A549 (cell line): ENCODE results near the gene SPAG6. TPM values are rescaled to one million over a fixed set of nuclear protein-coding genes. Genes with fewer than 3 reads are reported as not detected.

Experiments
- ATAC-seq, 2 experiments: fragments of 200-7000 bp in 1 of 2; fragments of >200 bp in 1 of 2; cut with Nextera tagmentation in 1 of 2; cut with Tn5 transposase in 1 of 2; 3 replicates each; pipeline versions ENCODE4 v1.8.0 to v1.9.1; 2018 to 2020; ENCODE audit warnings: mild to moderate bottlenecking in 1 of 2, moderate library complexity in 1 of 2
- CTCF ChIA-PET: fragments of 300-600 bp; sonication (Branson Sonifier 250); formaldehyde crosslinking; extraction: SDS; loops from one replicate; lab custom pipeline; 2021; ENCODE audit warnings: antibody characterized with exemption, inconsistent platforms; lab: Yijun Ruan, JAX
- POLR2A ChIA-PET: fragments of 350-600 bp; formaldehyde crosslinking; extraction: SDS; loops from one replicate; lab custom pipeline; 2021; ENCODE audit warnings: antibody characterized with exemption, inconsistent platforms; lab: Yijun Ruan, JAX
- DNase-seq, 2 experiments: peaks; one replicate each; pipeline versions ENCODE4 v3.0.0 to v3.0.0-alpha.2; 2011 to 2016; ENCODE audit warnings: low read depth in 1 of 2, low spot score in 1 of 2
- FAIRE-seq: peaks from 2 replicates; lab custom pipeline; 2011; peaks lifted over from hg19 to GRCh38; lab: Jason Lieb, UNC
- H3K27ac ChIP-seq, 2 experiments: fragments of >200 bp; sonication (Bioruptor Twin); formaldehyde crosslinking; 3 replicates each; pipeline ENCODE4 v1.5.1; 2016 to 2017
- H3K4me1 ChIP-seq: fragments of >200 bp; sonication (Bioruptor Twin); formaldehyde crosslinking; 3 replicates; pipeline ENCODE4 v1.6.1; 2016
- H3K4me2 ChIP-seq: fragments of >200 bp; sonication (Bioruptor Twin); formaldehyde crosslinking; 3 replicates; pipeline ENCODE4 v1.6.1; 2016
- H3K4me3 ChIP-seq: fragments of >200 bp; sonication (Bioruptor Twin); formaldehyde crosslinking; 3 replicates; pipeline ENCODE4 v1.5.1; 2016
- H3K9me3 ChIP-seq: fragments of >200 bp; sonication (Bioruptor Twin); formaldehyde crosslinking; 3 replicates; pipeline ENCODE4 v1.6.1; 2016
- CBX2 ChIP-seq: fragments of 200-600 bp; sonication (generic); IDR thresholded peaks from 2 replicates; pipeline ENCODE4 v1.6.1; 2016; ENCODE audit warnings: low read depth, mild to moderate bottlenecking, borderline replicate concordance
- CHD2 ChIP-seq: fragments of 150-350 bp; IDR thresholded peaks from 2 replicates; pipeline ENCODE4 v1.6.1; 2014; ENCODE audit warnings: low read length; ENCODE audit not compliant: partially characterized antibody
- CTCF ChIP-seq: fragments of >200 bp; sonication (Bioruptor Twin); formaldehyde crosslinking; IDR thresholded peaks from 3 replicates; pipeline ENCODE4 v1.5.1; 2016
- FOSB ChIP-seq: fragments of 250-450 bp; sonication (Bioruptor Pico); IDR thresholded peaks from 2 replicates; pipeline ENCODE4 v1.5.0; 2020; ENCODE audit warnings: mild to moderate bottlenecking, moderate library complexity
- JUNB ChIP-seq: fragments of >200 bp; sonication (Bioruptor Twin); formaldehyde crosslinking; IDR thresholded peaks from 2 replicates; pipeline ENCODE4 v1.6.1; 2016
- KDM1A ChIP-seq: fragments of 200-600 bp; sonication (generic); IDR thresholded peaks from 2 replicates; pipeline ENCODE4 v1.6.1; 2016; ENCODE audit warnings: low read depth, mild to moderate bottlenecking
- KDM5A ChIP-seq: fragments of 200-600 bp; sonication (generic); IDR thresholded peaks from 2 replicates; pipeline ENCODE4 v1.6.1; 2016; ENCODE audit warnings: antibody characterized with exemption, mild to moderate bottlenecking
- MAZ ChIP-seq: fragments of 150-350 bp; IDR thresholded peaks from 2 replicates; pipeline ENCODE4 v1.6.1; 2014; ENCODE audit warnings: antibody characterized with exemption, low read depth, low read length, borderline replicate concordance
- NFE2L2 ChIP-seq: fragments of 150-350 bp; conservative IDR thresholded peaks from 2 replicates; pipeline ENCODE4 v1.6.1; 2014; ENCODE audit warnings: low read length
- NPAS2 ChIP-seq: fragments of 250-450 bp; sonication (Bioruptor Pico); IDR thresholded peaks from 2 replicates; pipeline ENCODE4 v1.8.0; 2022; ENCODE audit warnings: mild to moderate bottlenecking, moderate library complexity, borderline replicate concordance
- RFX5 ChIP-seq: fragments of 450-650 bp; IDR thresholded peaks from 2 replicates; pipeline ENCODE4 v1.7.1; 2014; ENCODE audit warnings: antibody characterized with exemption, mild to moderate bottlenecking, moderate library complexity
- RNF2 ChIP-seq: fragments of 200-600 bp; sonication (generic); IDR thresholded peaks from 2 replicates; pipeline ENCODE4 v1.6.1; 2016; ENCODE audit warnings: low read depth, mild to moderate bottlenecking, antibody characterized with exemption, moderate library complexity, borderline replicate concordance
- SMC3 ChIP-seq: fragments of >200 bp; sonication (Bioruptor Twin); formaldehyde crosslinking; IDR thresholded peaks from 3 replicates; pipeline ENCODE4 v1.6.1; 2018; ENCODE audit warnings: inconsistent platforms
- ZNF302 ChIP-seq: fragments of 250-450 bp; sonication (Bioruptor Pico); IDR thresholded peaks from 2 replicates; pipeline ENCODE4 v1.9.0; 2021; ENCODE audit warnings: inconsistent platforms, mild to moderate bottlenecking, moderate library complexity
- WGBS: methylation state at CpG from one replicate; pipeline ENCODE4 v1.1.6; 2017; ENCODE audit errors: missing lambda C conversion rate; 5-methylcytosine and 5-hydroxymethylcytosine counted together
- polyA plus RNA-seq, 4 experiments: library from polyadenylated mRNA; depleted of rRNA in 3 of 4; stranded (reverse); fragments of >200 nt; fragmentation: RNase III in 1 of 4; extraction: RNeasy Plus Mini Kit Qiagen cat#74134 plus additional on column Dnase treatment in 1 of 4; gene quantifications; 2 replicates in 3 of 4; 3 replicates in 1 of 4; pipeline ENCODE4 v1.2.3, GENCODE V29; 2011 to 2017
- TF ChIP-seq, protein P1 (sequence below): fragments of 150-350 bp; IDR thresholded peaks from 2 replicates; pipeline ENCODE4 v1.6.1; 2014; ENCODE audit warnings: low read depth, mild to moderate bottlenecking, low read length

Gene SPAG6
- polyA plus RNA-seq, 2 of the 4 experiments (the other 2 are of a cell fraction) = 0.04 TPM; not detected in 1

DNA sequence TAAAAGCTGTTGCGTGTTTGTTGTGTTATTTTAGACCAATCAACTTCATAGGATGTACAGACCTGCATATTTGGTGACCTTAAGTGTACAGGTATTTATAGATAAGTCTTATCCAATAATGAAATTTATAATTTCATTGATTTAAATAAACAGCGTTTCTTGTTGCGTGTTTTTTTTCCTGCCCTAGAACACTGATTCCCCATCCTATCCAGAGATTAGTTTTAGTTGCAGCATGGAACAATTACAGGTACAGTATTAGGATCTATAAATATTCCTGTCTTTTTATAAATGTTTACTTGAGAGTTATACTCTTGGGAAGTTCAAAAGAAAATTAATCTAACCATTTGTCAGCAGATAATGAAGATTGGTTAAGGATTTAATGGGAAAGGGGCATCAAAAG, 26.5 kb upstream of the SPAG6 start:
- ChIA-PET CTCF (interaction anchor here (0.6 to 0.8 kb wide), 2 partner anchors 34 to 399 kb away, joined by 3 to 4 read pairs; no protein-coding TSS in a partner anchor), POLR2A (interaction anchor here (0.8 to 1.3 kb wide), 2 partner anchors 22 to 90 kb away, joined by 3 to 5 read pairs; no protein-coding TSS in a partner anchor)
- 92% methylated on average over 3 of the region's 3 CpGs for WGBS
- H3K9me3 ChIP-seq = no peaks in the 10 kb centered on the region
- ATAC-seq (no peak), DNase-seq (no peak), FAIRE-seq (no peak)
- no peak overlapping the region for H3K27ac ChIP-seq
- peaks cover 29% of the 10 kb centered on the region for H3K4me1 ChIP-seq
- H3K4me3 ChIP-seq = no peak overlapping the region
- no peak for TF ChIP-seq CBX2
- no peak for TF ChIP-seq ZNF302 (CRISPR knock-in tag)
- TF ChIP-seq KDM5A = no peak
- TF ChIP-seq CHD2 = no peak
- no peak for TF ChIP-seq RFX5
- no peak overlapping the region for H3K4me2 ChIP-seq

GRCh38 chr10:22319547-22319979, 25.7 kb upstream of the SPAG6 start:
- CTCF ChIA-PET = no interaction called here
- no peak overlapping the region; the same call in 1 of the 3 replicates for H3K4me3 ChIP-seq
- H3K27ac ChIP-seq = no peak overlapping the region; a peak in 1 of 6 replicates
- H3K9me3 ChIP-seq = no peaks in the 10 kb centered on the region
- FAIRE-seq = no peak
- peak overlapping the region; percentile 76 for H3K4me2 ChIP-seq
- TF ChIP-seq CTCF (no peak), FOSB (CRISPR knock-in tag) (no peak), MAZ (no peak), SMC3 (no peak), RNF2 (0 out of 2 replicates have a peak, but pooled peaks have one; percentile 12)
- TF ChIP-seq, all 56 proteins: peak for 1
- no peak for DNase-seq
- H3K4me1 ChIP-seq = peaks cover 32% of the 10 kb centered on the region
- ATAC-seq = no peak
- POLR2A ChIA-PET = interaction anchor here (1.3 kb wide), 1 partner anchor 21 kb away, joined by 5 read pairs; no protein-coding TSS in a partner anchor
- 92% methylated on average over 10 of the region's 10 CpGs for WGBS

DNA sequence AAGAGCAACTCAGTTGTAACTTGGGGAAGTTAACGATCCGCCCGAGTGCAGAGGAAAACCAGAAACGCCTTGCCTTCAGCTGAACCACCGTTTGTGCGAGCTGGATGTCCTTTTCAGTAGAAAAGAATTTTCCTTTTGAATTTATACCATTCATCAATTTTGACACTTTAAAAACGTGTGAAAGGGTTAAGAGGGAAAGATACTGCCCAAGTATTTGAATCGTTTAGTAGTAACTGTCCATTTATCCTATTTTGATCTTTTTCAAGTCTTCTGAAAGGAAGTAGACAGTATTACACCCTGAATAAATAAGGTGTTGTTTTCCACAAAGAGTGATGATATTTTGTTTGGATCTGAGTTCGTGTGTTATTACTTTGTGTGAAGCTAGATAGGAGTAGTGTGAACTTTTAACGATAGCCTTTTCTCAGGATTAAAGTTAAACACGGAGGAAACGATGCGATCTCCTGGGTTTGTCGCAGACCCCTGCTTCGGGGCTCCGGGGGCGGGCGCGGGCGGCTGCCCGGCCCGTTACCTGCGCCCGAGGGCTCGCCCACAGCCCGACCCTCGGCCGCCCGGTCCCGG, 25.2 kb upstream of the SPAG6 start:
- H3K27ac ChIP-seq = peak overlapping the region; percentile 89 to 91
- DNase-seq (no peak), ATAC-seq (no peak), FAIRE-seq (no peak)
- H3K4me2 ChIP-seq = peak overlapping the region; percentile 76
- CTCF ChIA-PET = no interaction called here
- 35% methylated on average over 14 of the region's 30 CpGs for WGBS
- TF ChIP-seq JUNB (no peak), RNF2 (peak; percentile 19; the same call in 1 of the 2 replicates), KDM1A (no peak), NPAS2 (CRISPR knock-in tag) (no peak), NFE2L2 (no peak)
- TF ChIP-seq, protein P1, sequence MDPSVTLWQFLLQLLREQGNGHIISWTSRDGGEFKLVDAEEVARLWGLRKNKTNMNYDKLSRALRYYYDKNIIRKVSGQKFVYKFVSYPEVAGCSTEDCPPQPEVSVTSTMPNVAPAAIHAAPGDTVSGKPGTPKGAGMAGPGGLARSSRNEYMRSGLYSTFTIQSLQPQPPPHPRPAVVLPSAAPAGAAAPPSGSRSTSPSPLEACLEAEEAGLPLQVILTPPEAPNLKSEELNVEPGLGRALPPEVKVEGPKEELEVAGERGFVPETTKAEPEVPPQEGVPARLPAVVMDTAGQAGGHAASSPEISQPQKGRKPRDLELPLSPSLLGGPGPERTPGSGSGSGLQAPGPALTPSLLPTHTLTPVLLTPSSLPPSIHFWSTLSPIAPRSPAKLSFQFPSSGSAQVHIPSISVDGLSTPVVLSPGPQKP = no peak
- POLR2A ChIA-PET = interaction anchor here (1.3 kb wide), 1 partner anchor 20 kb away, joined by 5 read pairs; no protein-coding TSS in a partner anchor
- H3K9me3 ChIP-seq = no peaks in the 10 kb centered on the region
- peaks cover 33% of the 10 kb centered on the region for H3K4me1 ChIP-seq
- H3K4me3 ChIP-seq = peak overlapping the region; percentile 83
